Stimulated activated CD4-positive, alpha-beta T cell treated with anti-CD3 and anti-CD28 coated beads, Interleukin-15, amount 100 ng/mL, for 48 hours (primary cell): Measurements from ENCODE around the gene SMO.
"Not testable (repeated sequence)": the region's sequence is repeated elsewhere in the genome, so short reads cannot be mapped to it uniquely, and the experiment has no call there.

Experiments used
- DNase-seq, 2 donors: peaks; one replicate each; pipeline ENCODE4 v3.0.0-alpha.2; 2020; ENCODE audit warnings: low read depth in 2 of 2

Gene SMO

DNA sequence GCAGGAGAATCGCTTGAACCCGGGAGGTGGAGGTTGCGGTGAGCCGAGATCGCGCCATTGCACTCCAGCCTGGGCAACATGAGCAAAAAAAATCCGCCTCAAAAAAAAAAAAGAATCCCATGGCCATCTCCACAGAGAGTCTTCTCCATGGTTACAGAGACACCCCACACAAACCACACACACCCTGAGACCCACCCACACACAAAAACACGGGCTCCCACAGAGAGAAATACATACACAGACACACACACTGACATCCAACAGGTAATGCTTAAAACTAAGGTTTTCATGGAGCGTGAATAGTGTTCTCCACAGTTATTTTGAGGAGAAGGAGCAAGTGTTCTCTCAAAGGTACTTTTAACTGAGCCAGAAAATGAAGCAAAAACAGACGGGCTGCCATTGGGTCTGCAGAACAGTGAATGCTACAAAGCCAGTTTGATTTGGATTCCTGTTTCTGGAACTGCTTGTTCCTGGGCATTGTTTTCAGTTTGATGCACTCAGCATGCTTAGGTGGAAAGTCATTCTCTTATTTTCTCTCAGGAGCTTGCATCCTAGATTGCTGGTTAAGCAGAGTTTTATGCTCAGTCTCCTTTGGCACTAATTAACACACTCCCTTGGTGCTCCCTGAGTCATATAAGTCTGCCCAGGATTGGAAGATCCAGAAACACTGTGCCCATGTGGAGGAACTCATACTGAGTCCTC, 51.8 kb downstream of the SMO start:
- no peak for DNase-seq

DNA sequence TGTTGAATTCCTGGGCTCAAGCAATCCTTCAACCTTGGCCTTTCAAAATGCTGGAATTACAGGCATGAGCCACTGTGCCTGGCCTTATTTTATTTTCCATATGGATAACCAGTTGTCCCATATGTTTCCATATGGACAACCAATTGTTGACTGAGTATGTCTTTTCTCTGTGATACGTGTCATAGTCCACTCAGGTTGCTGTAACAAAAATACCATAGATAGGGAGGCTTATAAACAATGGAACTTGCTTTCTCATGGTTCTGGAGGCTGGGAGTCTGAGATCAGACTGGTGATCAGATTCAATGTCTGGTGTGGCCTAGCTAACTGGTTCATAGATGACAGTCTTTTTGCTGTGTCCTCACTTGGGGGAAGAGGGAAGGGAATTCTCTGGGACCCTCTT, 55.8 kb downstream of the SMO start:
- no peak for DNase-seq

- no peak for DNase-seq
Observed at GRCh38 chr7:129245533-129245932, 57.1 kb downstream of the SMO start.

- no peak for DNase-seq
Observed at GRCh38 chr7:129247087-129247486, 58.7 kb downstream of the SMO start.

- DNase-seq = no peak
Observed at GRCh38 chr7:129252128-129252527, 63.7 kb downstream of the SMO start.

DNA sequence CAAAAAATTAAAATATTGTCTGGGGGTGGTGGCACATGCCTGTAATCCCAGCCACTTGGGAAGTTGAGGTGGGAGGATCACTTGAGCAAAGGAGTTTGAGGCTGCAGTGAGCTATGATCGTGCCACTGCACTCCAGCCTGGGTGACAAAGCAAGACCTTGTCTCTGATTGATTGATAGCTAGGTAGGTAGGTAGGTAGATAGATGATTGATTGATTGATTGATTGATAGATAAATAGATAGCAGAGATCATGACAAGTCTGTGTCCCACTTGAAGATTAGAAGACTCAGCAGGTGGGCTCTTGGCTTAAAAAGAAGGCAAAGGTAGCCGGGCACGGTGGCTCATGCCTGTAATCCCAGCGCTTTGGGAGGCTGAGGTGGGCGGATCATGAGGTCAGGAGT, 64.2 kb downstream of the SMO start:
- DNase-seq = not testable (repeated sequence)

- DNase-seq = no peak
Observed at GRCh38 chr7:129255800-129256199, 67.4 kb downstream of the SMO start.

DNA sequence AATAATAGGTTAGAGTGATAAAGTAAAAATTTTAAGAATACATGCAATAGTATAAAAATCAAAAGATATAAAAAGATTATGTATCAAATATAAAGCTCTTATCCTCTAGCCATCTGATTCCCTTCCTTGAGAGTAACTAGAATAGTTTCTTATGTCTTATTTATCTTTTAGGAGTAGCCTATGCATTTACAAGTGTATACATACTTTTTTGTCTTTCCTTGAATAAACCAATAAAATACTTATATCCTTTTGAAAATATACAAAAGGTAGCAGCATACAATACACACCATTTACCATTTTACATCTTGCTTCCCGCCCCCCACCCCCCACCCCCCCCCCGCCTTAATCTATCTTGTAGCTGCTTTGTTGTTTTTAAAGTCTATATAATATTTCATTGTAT, 67.8 kb downstream of the SMO start:
- DNase-seq = no peak

GRCh38 chr7:129257168-129257567, 68.7 kb downstream of the SMO start:
- no peak for DNase-seq

- no peak for DNase-seq
Observed at GRCh38 chr7:129258649-129259389, 70.4 kb downstream of the SMO start.

GRCh38 chr7:129262324-129262723, 73.9 kb downstream of the SMO start:
- no peak for DNase-seq
